SKM-1 treated with dmso at 0.1 percent for 144 hours (cell line): Measurements from ENCODE around the gene ROR1.

Experiments
- DNase-seq: peaks from one replicate; lab custom pipeline; 2025; ENCODE audit not compliant: unreplicated experiment; lab: John Stamatoyannopoulos, UW

The ROR1 gene

DNA sequence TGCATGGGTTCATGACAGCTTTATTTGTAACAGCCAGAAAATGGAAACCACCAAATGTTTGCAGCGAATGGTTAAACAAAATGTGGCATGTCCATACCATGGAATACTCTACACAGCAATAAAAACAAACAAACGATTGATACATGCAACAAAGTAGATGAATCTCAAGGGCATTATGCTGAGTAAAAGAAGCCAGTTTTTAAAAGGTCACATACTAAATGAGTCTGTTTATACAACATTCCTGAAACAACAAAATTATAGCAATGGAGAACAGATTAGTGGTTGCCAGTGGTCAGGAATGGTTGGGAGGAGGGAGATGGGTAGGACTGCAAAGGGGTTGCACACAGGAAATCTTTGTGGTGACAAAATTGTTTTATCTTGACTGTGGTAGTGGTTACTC, 227.2 kb downstream of the ROR1 start:
- no peak for DNase-seq

DNA sequence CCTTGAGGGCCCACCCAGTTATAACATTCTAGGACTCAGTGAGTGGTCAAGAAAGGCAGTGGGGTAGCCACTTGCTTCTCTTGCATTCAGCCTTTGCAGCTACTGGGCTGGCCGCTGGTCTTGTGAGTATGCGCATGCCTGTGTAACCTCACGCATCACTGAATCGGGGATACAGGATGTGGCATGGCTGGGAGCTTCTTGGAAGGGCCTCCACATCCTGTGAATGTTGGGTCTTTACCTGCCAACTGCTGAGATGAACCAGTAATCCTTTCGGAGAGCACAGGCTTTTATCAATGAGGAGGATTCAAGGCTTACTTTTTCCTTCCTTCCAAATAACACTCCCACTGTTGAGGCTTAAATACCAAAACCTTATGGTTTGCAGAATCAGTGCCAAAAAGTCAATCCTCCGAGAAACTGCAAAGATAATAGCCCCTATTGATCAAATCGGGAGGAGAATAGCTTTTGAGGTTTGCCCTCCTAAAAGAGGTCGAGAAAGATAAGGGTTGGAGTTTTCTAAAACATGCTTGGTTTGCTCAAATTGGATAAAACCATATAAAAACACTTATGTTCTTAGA, 230.7 kb downstream of the ROR1 start:
- no peak for DNase-seq

DNA sequence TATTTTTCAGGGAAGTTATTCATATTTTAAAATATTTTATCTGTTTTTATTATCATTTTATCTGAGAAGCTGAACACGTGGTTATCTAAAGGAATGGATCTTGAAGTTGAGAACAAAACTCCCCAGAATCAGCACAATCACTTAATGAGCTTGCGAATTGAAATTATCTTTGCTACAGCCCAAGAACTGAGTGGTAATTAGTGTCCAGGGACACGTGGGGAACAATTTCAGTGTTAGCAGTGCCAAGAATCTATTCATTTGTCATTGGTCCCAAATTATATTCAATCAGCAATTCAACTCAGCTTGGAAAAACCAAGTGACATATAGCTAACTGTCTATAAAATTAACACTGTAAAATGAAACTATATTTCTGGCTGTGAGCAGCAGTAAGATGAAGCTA, 232.0 kb downstream of the ROR1 start:
- DNase-seq = no peak

DNA sequence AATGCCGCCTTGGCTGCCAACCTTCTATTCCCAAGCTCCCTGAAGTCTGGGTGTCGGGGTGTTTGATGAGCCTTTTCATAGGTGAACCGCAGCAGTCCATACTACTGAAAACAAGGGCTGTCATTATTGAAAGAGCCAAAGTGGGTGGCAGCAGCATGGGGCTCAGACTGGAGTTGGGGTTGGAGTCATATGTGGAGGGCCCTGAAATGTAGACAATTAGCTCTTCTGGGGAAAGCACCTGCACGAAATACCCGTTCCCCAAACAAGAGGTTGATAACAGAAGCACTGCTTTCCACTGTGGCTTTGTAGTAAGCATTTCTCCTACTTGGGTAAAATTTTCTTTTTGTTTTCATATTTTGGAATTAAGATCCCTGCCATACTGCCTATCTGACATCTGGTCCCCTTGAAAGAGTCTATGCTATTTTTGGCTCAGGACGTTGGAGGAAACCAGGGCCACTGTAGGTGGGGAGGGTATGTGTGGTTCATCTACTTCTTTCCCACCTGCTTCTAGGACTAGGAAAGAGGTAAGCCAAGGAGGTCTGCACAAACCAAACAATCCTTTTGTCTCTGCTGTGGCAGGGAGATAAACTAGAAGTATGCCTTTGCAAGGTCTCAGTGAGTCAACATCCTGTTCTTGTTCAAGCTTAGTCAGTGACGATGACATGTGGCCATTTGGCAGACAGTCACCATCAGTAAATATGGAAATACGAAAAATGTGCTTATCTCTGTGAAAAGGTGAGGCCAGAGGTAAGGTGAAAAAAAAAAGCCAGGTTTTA, 232.6 kb downstream of the ROR1 start:
- DNase-seq = no peak

DNA sequence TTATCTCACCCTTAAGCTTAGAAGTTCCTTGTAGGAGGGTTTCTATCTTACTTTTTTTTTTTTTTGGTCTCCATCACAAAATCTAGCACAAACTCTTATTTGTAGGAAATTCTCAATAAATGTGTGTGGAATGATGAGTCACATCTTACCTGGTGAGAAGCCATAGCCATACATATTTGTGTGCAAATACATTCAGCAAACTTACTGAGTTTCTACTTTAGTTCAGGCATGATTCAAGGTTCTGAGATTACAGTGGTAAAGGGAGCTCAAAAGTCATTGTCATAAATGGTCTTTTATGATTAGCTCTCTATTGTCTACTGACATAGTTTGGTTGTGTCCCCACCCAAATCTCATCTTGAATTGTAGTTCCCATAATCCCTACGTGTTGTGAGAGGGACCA, 236.5 kb downstream of the ROR1 start:
- no peak for DNase-seq

DNA sequence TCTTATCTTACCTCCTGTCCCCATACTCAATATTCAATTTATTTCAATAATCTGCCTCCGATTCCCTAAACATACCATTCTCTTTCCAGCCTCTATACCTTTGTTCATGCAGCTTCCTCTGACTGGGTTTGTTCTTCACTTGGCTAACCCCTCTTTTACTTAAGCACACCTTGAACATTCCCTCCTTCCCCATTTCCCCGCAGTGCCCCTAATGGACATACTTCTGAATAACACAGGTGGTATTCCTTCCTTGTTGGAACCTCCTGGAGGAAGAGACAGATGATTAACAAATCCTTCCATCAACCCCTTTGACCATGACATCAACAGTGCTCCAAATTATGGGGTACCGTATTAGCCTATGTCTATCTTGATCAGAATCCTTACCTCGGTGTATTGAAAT, 239.6 kb downstream of the ROR1 start:
- DNase-seq = no peak

DNA sequence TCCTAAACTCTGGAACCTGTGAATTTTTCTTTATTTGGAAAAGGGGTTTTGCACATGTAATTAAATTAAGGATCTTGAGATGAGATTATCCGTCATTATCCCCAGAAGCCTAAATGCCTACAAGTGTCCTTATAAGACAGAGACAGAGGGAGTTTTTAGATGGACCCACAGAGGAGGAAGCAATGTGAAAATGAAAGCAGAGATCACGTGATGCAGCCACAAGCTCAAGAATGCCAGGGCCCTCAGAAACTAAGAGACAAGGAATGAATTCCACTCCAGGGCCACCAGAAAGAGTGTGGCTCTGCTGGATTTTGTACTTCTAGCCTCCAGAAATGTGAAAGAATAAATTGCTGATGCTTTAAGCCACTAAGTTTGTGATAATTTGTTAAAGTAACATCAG, 246.0 kb downstream of the ROR1 start:
- no peak for DNase-seq

DNA sequence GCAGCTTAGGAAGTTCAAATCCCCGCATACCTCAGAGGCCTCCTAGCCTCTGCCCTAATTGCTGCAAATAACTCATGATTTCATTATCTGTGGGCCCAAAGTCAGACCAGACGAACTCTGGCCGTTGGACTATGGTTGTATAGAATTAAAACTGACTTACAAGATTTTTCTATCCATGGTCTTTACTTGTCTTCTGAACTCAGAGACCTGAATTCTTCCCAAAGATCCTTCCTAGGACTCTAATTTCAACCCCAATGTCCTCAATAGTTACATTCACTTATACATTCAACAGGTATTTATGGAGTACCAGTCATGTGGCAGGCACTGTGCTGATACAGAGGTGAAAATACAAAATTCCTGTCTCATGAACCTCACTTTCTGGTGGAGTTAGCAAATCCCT, 247.2 kb downstream of the ROR1 start:
- DNase-seq = no peak

DNA sequence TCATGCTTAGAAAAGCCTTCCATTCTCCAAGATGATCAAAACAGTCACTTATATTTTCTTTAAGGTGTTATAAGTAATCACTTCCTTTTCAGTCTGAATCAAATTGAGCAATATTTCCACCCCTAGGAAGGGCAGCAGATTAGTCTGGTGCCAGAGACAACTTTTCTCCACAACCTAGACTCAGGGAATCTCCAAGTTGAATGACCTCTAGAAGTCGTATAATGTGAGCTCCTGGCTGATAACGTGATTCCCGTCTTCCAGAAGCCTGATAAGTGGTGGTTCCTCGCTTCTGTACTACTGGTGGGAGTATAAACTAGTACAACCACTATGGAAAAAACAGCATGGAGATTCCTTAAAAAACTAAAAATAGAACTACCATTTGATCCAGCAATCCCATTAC, 251.2 kb downstream of the ROR1 start:
- no peak for DNase-seq

DNA sequence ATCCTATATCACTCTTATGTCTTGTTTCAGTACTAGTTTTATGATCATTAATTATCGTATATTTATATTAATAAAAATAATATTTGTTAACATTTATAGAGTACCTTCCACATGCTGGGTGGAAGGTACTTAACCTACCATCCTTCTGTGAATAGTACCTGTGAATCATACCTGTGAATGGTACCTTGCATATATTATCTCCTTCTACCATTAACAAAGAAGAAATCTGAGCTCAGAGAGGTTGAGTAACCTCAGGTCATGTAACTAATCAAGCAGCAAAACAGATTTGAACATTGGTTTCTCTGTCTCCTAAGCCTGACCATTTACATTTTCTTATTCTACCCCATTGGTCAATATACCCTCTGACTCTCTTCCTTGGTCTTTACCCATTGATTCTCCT, 255.2 kb downstream of the ROR1 start:
- DNase-seq = no peak

DNA sequence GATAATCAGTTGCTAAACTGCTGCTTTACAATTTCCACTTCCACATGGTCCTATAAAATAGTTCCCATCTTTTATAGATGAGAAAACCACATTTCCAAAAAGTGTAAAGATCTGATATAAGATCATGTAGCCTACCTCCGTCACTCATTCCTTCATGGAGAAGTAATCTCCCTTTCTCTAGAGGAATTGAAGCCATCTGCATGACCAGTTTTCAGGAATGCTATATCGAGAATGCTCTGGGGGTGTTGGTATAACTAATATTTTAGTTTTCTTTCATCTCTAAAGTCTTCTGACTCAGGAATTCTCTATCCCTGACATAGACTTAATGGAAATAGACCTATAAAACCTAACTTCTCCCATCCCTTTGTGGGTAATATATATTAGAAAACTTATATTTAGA, 256.6 kb downstream of the ROR1 start:
- DNase-seq = no peak

DNA sequence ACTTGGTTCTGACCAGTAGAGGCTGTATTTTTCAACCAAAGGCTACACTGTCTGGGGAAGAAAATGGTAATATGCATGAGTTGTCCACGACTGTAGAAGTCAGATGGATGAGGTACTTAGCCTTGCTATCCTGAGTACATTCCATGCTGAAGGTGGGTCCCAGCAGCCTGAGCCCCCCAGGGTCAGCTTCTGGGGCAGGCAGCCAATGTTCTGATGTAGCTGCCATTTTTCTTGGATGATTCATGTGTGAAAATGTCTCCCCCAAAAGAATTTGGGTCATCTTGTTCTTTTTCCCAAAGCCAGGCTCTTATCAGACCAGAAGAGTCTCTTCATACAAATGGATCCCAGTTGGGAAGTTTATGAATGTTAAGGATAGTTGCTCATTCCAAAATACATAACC, 257.4 kb downstream of the ROR1 start:
- no peak for DNase-seq

DNA sequence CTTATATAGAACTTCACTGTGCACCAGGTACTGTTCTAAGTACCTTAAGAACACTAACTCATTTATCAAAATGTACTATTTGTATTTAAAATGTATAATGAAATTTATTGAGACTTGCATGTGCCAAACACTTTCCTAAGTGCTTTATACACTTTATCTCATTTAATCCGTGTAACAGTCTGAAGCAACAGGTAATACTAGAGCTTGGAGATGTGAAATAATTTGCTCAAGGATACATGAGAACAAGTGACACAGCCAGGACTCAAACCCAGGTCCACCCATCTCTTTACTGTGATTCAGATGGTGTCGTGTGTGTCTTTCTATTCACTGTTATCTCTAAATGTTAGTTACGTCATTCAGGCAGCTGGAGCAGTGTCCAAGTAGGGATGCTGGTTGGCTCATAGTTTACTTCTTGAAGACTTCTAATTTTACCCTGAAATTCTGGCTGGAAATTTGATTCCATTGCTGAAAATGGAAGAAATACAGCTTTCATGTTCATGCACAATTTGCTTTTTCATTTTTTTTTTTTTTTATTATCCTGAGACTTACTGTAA, 259.9 kb downstream of the ROR1 start:
- DNase-seq = no peak

DNA sequence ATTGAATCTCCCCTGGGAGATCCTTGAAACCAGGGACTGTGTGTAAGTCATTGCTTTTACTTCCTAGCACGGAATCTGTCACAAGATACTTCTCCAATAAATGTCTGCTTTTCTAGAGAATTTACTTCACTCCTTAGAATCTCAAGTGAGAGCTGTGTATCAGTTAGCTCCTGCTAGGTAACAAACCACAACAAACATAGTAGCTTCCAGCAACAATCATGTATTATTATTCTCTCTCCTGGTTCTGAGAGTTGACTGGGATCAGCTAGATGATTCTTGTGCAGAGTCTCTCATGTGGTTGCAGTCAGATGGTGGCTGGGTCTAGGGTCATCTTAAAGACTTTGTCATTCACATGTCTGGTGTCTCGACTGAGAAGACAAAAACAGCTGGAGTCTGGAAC, 262.7 kb downstream of the ROR1 start:
- no peak for DNase-seq

DNA sequence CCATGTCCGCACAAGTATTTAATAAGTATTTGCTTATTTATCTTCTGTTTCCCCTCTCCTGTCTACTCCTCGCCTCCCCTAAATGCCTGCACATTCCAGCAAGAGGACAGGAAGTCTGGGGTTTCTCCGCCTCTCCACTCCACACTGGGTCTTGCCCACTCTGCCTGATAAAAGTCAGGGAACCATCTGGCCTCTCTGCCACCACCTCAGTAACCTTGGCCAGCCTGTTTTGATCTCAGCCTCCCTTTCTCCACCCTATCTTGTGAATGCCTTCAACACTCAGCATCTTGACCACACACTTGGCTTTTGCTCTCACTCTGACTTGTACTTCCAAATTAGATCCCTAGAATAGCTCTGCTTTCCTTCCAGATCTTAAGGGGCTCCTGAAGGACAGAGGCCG, 264.3 kb downstream of the ROR1 start:
- no peak for DNase-seq

DNA sequence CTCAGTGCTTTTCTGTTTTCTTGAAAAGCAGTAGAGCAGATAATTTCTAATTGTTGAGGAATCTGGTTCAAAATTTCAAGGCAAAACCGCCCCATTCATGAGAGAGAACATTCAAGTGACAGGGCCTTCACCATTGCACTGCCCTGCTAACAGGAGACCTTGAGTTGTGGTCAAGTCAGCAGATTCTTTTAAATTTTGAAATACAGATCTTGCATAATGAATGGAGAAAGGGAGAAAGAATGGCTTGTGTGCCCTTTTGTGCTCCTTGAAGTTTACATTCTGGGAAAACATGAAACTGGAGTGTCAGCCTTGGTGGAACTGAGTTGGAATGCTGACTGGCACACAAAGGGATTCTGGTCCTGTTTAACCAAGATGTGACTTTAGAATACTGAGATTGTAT, 265.1 kb downstream of the ROR1 start:
- DNase-seq = no peak

DNA sequence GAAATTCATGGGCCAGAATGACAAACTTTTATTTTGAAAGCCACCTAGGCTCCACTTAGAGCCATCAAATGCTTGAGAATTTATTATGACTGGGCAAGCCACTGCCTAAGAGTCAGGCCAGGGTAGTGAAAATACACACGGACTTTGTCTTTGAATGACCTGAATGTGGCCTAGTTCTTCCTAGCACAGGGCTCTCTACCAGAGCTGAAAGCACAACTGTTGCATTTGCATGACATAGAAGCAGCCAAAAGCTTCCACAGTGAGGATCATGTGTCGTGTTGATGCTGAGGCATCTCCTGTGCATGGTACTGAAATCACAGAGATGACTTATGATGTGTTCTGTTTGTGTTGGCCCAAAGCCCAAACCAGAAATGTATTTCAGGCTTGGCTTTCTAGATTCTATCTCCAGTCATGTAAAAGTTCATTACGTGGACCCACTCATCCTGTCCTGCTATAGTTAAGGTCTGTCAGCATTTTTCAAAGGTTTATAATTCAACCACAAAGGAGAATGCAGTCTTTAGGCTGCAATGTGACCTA, 265.6 kb downstream of the ROR1 start:
- no peak for DNase-seq

DNA sequence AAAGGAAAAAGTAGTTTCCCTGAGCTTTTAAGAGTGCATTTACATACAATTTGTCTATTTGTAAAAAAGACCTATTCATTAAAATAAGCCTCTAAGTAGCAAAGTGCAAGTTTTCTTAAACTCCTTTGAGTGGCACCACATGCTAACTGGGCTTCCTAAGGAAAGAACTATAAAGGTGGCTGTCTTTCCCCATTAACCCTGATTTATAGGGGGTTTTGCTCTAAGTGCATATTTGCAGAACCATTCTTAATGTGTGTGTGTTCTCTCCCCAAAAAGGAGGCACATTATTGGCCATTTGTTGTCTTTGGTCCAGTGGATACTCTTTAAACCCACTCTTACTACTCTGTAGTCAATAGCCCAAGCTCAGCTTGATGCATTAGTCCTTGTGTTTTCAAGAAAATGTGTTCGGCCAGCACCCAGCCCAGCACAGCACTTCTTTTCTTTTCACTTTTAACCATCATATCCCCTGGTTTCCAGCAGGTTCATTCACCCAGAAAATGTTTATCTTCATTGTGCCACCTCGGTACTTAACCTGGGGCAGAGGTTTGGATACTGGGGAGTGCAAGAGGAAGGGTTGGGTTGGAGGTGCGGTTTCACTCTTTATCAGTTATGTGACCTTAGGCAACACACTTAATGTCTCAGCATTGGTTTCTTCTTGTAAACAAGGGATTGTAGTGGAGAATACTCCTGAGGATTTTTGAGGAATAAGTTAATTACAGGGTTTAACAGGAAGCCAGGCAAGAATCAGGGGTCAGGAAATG, 267.7 kb downstream of the ROR1 start:
- no peak for DNase-seq

DNA sequence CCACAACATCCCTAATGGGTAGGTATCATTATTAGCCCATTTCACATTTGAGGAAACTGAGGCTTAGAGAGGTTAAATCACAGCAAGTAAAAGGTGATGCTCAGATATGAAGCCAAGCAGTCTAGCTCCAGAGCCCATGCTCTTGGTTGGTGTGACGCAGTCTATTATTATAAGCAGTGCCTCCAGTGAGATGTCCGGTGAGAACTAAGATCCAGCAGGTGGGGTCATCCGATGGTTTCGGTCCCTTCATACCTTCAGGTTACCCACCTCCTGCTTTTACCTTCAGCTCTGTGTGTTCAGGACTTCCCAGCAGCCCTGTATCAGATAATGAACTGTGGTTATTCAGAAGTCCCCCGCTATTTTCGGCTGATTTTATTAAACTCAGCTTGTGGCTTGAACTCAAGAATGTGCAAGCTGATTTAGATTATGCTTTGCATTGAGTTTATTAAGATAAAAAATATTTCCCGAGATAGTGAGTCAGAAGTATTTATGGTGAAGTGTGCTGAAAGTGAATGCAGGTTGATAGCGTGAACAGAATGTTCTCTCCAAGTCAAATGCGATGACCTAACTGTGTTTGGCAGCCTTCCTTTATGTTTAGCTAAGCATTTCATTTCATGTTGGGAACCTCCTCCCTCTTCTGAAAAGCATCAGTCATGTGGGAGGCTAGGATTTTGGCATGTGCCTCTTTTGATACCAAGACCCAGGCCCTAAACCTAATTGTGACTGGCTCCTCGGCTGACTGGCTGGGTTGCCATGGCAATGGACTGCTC, 268.7 kb downstream of the ROR1 start:
- DNase-seq = no peak

DNA sequence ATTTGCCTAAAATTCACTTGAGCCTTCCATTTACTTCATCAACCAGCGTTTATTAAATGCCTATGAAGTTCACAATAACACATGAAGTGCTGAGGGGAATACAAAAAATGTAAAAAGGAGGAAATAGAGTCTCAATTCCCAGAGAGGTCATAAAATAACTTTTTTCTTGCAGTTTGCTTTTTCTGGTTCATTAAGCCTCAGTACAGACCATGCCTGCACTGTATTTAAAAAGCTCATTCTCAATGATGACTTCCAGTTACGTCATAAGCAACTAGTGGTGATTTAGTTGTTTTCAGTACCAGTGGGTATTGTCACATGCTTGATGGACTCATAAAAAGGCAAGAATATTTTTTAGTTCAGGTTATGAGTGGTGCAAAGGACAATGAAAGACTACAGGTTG, 269.5 kb downstream of the ROR1 start:
- no peak for DNase-seq

DNA sequence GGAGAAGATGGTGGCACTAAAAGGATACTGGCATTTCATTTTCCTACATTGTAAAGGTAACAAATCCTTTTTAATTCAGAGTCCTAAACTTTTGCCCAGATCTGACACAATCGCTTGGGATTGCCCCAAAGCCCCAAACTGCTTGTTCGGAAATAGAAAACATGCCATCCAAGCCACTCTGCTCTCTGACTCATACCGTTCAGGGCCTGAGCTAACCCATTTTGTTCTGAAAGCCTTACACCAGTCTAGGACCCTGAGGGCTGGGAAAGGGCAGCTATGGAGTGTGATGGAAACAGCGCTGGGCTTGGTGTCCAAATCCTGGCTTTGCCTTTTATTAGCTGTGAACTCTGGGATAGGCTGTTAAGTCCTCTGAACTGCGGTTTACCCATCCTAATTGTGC, 270.2 kb downstream of the ROR1 start:
- DNase-seq = no peak
